Brain microvascular endothelial cell (primary cell): ENCODE data around the gene AFG1L.
"Not testable (repeated sequence)": the region's sequence is repeated elsewhere in the genome, so short reads cannot be mapped to it uniquely, and the experiment has no call there.

Experiments used
- DNase-seq: peaks from one replicate; pipeline ENCODE4 v3.0.0-alpha.2; 2020
- H3K27ac ChIP-seq: fragments of 250-450 bp; sonication (Bioruptor Pico); 2 replicates; pipeline ENCODE4 v1.5.1; 2020; ENCODE audit warnings: mild to moderate bottlenecking, moderate library complexity
- H3K27me3 ChIP-seq: fragments of 250-450 bp; sonication (Bioruptor Pico); replicated peaks from 2 replicates; pipeline ENCODE4 v1.5.1; 2020; ENCODE audit warnings: mild to moderate bottlenecking
- H3K36me3 ChIP-seq: fragments of 250-450 bp; sonication (Bioruptor Pico); replicated peaks from 2 replicates; pipeline ENCODE4 v1.5.1; 2020; ENCODE audit warnings: mild to moderate bottlenecking
- H3K4me3 ChIP-seq: 2 replicates; pipeline ENCODE4 v1.5.1; 2011; ENCODE audit warnings: low read depth, mild to moderate bottlenecking, control low read depth, low read length, moderate library complexity
- CTCF ChIP-seq: IDR thresholded peaks from 2 replicates; pipeline ENCODE4 v1.5.1; 2011; ENCODE audit warnings: low read depth, mild to moderate bottlenecking, moderate library complexity, low read length, control low read depth, inconsistent platforms; ENCODE audit errors: missing control alignments
- in situ Hi-C: cut with HindIII; loops from 2 replicates; pipeline ENCODE4 v1.10.0; 2017; ENCODE audit warnings: low sequenced_read_pairs, low pct_ligation_motif_present

AFG1L gene

GRCh38 chr6:108408861-108409260, 114.0 kb downstream of the AFG1L start:
- Histone ChIP-seq H3K36me3 (no peaks in the 10 kb centered on the region), H3K27ac (no peak overlapping the region), H3K4me3 (no peak overlapping the region), H3K27me3 (no peaks in the 10 kb centered on the region)
- no peak for DNase-seq
- in situ Hi-C loops: no loop called here
- no peak for TF ChIP-seq CTCF

- H3K36me3 ChIP-seq, H3K4me3 ChIP-seq, in situ Hi-C loops, H3K27me3 ChIP-seq, H3K27ac ChIP-seq, DNase-seq: not testable (repeated sequence)
These were observed 121.4 kb downstream of the AFG1L start for GRCh38 chr6:108416047-108416833.

GRCh38 chr6:108417027-108417426, 122.2 kb downstream of the AFG1L start:
- in situ Hi-C loops: no loop called here
- DNase-seq: peak; percentile 22
- Histone ChIP-seq H3K4me3 (no peak overlapping the region), H3K36me3 (no peaks in the 10 kb centered on the region), H3K27ac (no peak overlapping the region), H3K27me3 (no peaks in the 10 kb centered on the region)
- no peak for TF ChIP-seq CTCF

- in situ Hi-C loops: no loop called here
- TF ChIP-seq CTCF: no peak
- Histone ChIP-seq H3K4me3 (no peak overlapping the region), H3K27ac (no peak overlapping the region), H3K36me3 (no peaks in the 10 kb centered on the region), H3K27me3 (no peaks in the 10 kb centered on the region)
- no peak for DNase-seq
These were observed 124.6 kb downstream of the AFG1L start for GRCh38 chr6:108419474-108419873.

- Histone ChIP-seq H3K36me3 (no peaks in the 10 kb centered on the region), H3K27me3 (no peaks in the 10 kb centered on the region), H3K27ac (no peak overlapping the region), H3K4me3 (no peak overlapping the region)
- no peak for DNase-seq
- in situ Hi-C loops: no loop called here
- TF ChIP-seq CTCF: no peak
These were observed 125.2 kb downstream of the AFG1L start for GRCh38 chr6:108419934-108420609.

- DNase-seq: no peak
- no peak overlapping the region for H3K27ac ChIP-seq
- H3K27me3 ChIP-seq: no peaks in the 10 kb centered on the region
- H3K4me3 ChIP-seq: no peak overlapping the region
- H3K36me3 ChIP-seq: no peaks in the 10 kb centered on the region
- no peak for TF ChIP-seq CTCF
- in situ Hi-C loops: no loop called here
These were observed 126.5 kb downstream of the AFG1L start for GRCh38 chr6:108421366-108421765.
